GM23338 (cell line): ENCODE results near the gene MTF1. TPM values are rescaled to one million over a fixed set of nuclear protein-coding genes. Genes with fewer than 3 reads are reported as not detected.
"Not testable (repeated sequence)": the region's sequence is repeated elsewhere in the genome, so short reads cannot be mapped to it uniquely, and the experiment has no call there.

ENCODE experiments used
- ATAC-seq: fragments of 200-7000 bp; cut with Tn5 transposase; 3 replicates; pipeline ENCODE4 v1.9.1; 2020
- DNase-seq: peaks from one replicate; pipeline ENCODE4 v3.0.0-alpha.2; 2015; ENCODE audit warnings: low spot score
- H2AFZ ChIP-seq: fragments of 200-600 bp; sonication (generic); 2 replicates; pipeline ENCODE4 v1.8.0; 2016; ENCODE audit warnings: antibody characterized with exemption, mild to moderate bottlenecking, moderate library complexity
- H3F3A ChIP-seq: fragments of 200-600 bp; sonication (generic); replicated peaks from 2 replicates; pipeline ENCODE4 v1.8.0; 2017; ENCODE audit warnings: antibody characterized with exemption, mixed run types, low read depth
- H3K27ac ChIP-seq: fragments of 200-600 bp; sonication (generic); 2 replicates; pipeline ENCODE4 v1.6.1; 2016; ENCODE audit warnings: low read depth
- H3K27me3 ChIP-seq: fragments of 200-600 bp; sonication (generic); 2 replicates; pipeline ENCODE4 v1.8.0; 2016; ENCODE audit warnings: mild to moderate bottlenecking, mixed run types, moderate library complexity; ENCODE audit not compliant: insufficient read depth
- H3K36me3 ChIP-seq: fragments of 200-600 bp; sonication (generic); 2 replicates; pipeline ENCODE4 v1.8.0; 2016; ENCODE audit warnings: mild to moderate bottlenecking; ENCODE audit not compliant: insufficient read depth
- H3K4me1 ChIP-seq: fragments of 200-600 bp; sonication (generic); 2 replicates; pipeline ENCODE4 v1.8.0; 2016; ENCODE audit warnings: mild to moderate bottlenecking, moderate library complexity; ENCODE audit not compliant: insufficient read depth
- H3K4me2 ChIP-seq: fragments of 200-600 bp; sonication (generic); 2 replicates; pipeline ENCODE4 v1.7.1; 2017; ENCODE audit warnings: mixed run types
- H3K4me3 ChIP-seq: fragments of 200-600 bp; sonication (generic); 2 replicates; pipeline ENCODE4 v1.6.1; 2016; ENCODE audit warnings: mixed run types
- H3K79me2 ChIP-seq: fragments of 200-600 bp; sonication (generic); replicated peaks from 2 replicates; pipeline ENCODE4 v1.8.0; 2017; ENCODE audit warnings: mild to moderate bottlenecking; ENCODE audit not compliant: insufficient read depth
- H3K9me2 ChIP-seq: fragments of 200-600 bp; sonication (generic); 2 replicates; pipeline ENCODE4 v1.8.0; 2017; ENCODE audit not compliant: insufficient read depth
- H4K20me1 ChIP-seq: fragments of 200-600 bp; sonication (generic); replicated peaks from 2 replicates; pipeline ENCODE4 v1.8.0; 2017; ENCODE audit warnings: mild to moderate bottlenecking; ENCODE audit not compliant: insufficient read depth
- H3K27ac Mint-ChIP-seq: 2 replicates; pipeline ENCODE4 v1.8.0; 2020; ENCODE audit warnings: inconsistent platforms, mild to moderate bottlenecking, moderate library complexity, mixed read lengths
- H3K27me3 Mint-ChIP-seq: 3 replicates; pipeline ENCODE4 v1.8.0; 2022; ENCODE audit warnings: low read depth, mild to moderate bottlenecking, moderate library complexity, mixed read lengths, inconsistent platforms; ENCODE audit not compliant: insufficient read depth, poor library complexity
- H3K36me3 Mint-ChIP-seq: 3 replicates; pipeline ENCODE4 v1.8.0; 2021; ENCODE audit warnings: low read depth, mild to moderate bottlenecking, inconsistent platforms, moderate library complexity, mixed read lengths
- H3K4me1 Mint-ChIP-seq: 3 replicates; pipeline ENCODE4 v1.8.0; 2020; ENCODE audit warnings: mild to moderate bottlenecking, inconsistent platforms, mixed read lengths
- H3K4me3 Mint-ChIP-seq: 3 replicates; pipeline ENCODE4 v1.8.0; 2021; ENCODE audit warnings: moderate library complexity, mild to moderate bottlenecking, inconsistent platforms, mixed read lengths
- H3K9me3 Mint-ChIP-seq: 3 replicates; pipeline ENCODE4 v1.8.0; 2020; ENCODE audit warnings: moderate library complexity, mild to moderate bottlenecking, inconsistent platforms, mixed read lengths
- EZH2phosphoT487 ChIP-seq: fragments of 200-600 bp; sonication (generic); IDR thresholded peaks from one replicate; pipeline ENCODE4 v1.8.1; 2018; ENCODE audit warnings: antibody characterized with exemption; ENCODE audit not compliant: unreplicated experiment
- POLR2AphosphoS5 ChIP-seq: IDR thresholded peaks from 2 replicates; pipeline ENCODE4 v1.6.1; 2016; ENCODE audit warnings: antibody characterized with exemption, low read depth
- REST ChIP-seq: IDR thresholded peaks from one replicate; pipeline ENCODE4 v1.6.1; 2018; ENCODE audit warnings: antibody characterized with exemption; ENCODE audit not compliant: unreplicated experiment
- ZNF114 ChIP-seq: fragments of 250-450 bp; sonication (Bioruptor Pico); IDR thresholded peaks from 2 replicates; pipeline ENCODE4 v1.5.0; 2020; ENCODE audit warnings: mild to moderate bottlenecking, moderate library complexity
- polyA plus RNA-seq: library from polyadenylated mRNA; unstranded; fragments of >200 nt; fragmentation: Nextera tagmentation; extraction: Ambion mirVana; gene quantifications from 2 replicates; pipeline ENCODE4 v1.2.1, GENCODE V29; 2016
- total RNA-seq: library from RNA; depleted of rRNA; stranded (reverse); fragments of >200 nt; shearing (Covaris generic); gene quantifications from 2 replicates; pipeline ENCODE4 v1.2.3, GENCODE V29; 2014

MTF1 gene
- total and polyA plus RNA-seq, 2 experiments from 2014 or later, result 4.5 to 5.6 TPM

DNA sequence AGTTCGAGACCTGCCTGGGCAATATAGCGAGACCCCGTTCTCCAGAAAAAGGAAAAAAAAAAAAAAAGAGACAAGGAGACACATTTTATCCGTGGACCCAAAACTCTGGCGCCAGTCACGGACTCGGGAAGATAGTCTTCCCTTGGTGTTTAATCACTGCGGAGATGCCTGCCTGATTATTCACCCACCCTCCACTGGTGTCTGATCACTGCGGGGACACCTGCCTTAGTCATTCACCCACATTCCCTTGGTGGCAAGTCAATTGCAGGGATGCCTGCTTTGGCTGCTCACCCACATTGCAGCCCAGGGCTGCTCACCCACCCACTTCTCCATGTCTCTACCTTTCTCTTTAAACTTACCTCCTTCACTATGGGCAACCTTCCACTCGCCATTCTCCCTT, 49.1 kb upstream of the MTF1 start:
- not testable (repeated sequence) for H3K79me2 ChIP-seq, ATAC-seq, H4K20me1 ChIP-seq, H3K27me3 ChIP-seq, H3K27me3 Mint-ChIP-seq, H3K36me3 ChIP-seq, H3K9me2 ChIP-seq, H3F3A ChIP-seq, H3K4me2 ChIP-seq, H3K4me1 Mint-ChIP-seq, H3K4me1 ChIP-seq, H3K27ac Mint-ChIP-seq, H3K27ac ChIP-seq, H3K4me3 ChIP-seq, H2AFZ ChIP-seq, H3K4me3 Mint-ChIP-seq, DNase-seq
- Mint-ChIP-seq H3K36me3 (peaks cover 39% of the 10 kb centered on the region), H3K9me3 (peaks cover 43% of the 10 kb centered on the region)

- H3K79me2 ChIP-seq, DNase-seq, H4K20me1 ChIP-seq, H3F3A ChIP-seq, H3K4me2 ChIP-seq, H2AFZ ChIP-seq, H3K4me3 ChIP-seq, H3K27me3 ChIP-seq, H3K36me3 ChIP-seq, H3K27ac ChIP-seq, H3K27ac Mint-ChIP-seq, H3K4me1 Mint-ChIP-seq, H3K27me3 Mint-ChIP-seq, H3K4me3 Mint-ChIP-seq, ATAC-seq, H3K9me2 ChIP-seq, H3K4me1 ChIP-seq: not testable (repeated sequence)
- Mint-ChIP-seq H3K36me3 (peaks cover 39% of the 10 kb centered on the region), H3K9me3 (peaks cover 43% of the 10 kb centered on the region)
These were observed 48.2 kb upstream of the MTF1 start for GRCh38 chr1:37907416-37908125.

DNA sequence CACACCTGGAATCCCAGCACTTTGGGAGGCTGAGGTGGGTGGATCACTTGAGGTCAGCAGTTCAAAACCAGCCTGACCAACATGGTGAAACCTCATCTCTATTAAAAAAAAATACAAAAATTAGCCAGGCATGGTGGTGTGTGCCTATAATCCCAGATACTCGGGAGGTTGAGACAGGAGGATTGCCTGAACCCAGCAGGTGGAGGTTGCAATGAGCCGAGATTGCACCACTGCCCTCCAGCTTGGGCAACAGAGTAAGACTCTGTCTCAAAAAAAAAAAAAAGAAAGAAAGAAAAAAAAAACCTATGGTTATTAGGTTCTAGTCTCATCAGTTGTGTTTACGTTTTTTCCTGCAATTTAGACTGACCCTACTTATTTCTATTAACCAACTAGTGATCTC, 47.2 kb upstream of the MTF1 start:
- H3K9me2 ChIP-seq, H3F3A ChIP-seq, H3K36me3 ChIP-seq, H3K27me3 Mint-ChIP-seq, H3K79me2 ChIP-seq, H3K4me3 Mint-ChIP-seq, H3K4me2 ChIP-seq, H3K27ac Mint-ChIP-seq, ATAC-seq, H3K4me1 Mint-ChIP-seq, H3K4me3 ChIP-seq, H3K27ac ChIP-seq, H3K27me3 ChIP-seq, H4K20me1 ChIP-seq, DNase-seq, H2AFZ ChIP-seq, H3K4me1 ChIP-seq: not testable (repeated sequence)
- Mint-ChIP-seq H3K36me3 (peaks cover 44% of the 10 kb centered on the region), H3K9me3 (peaks cover 43% of the 10 kb centered on the region)

GRCh38 chr1:37905727-37906126, 46.3 kb upstream of the MTF1 start:
- no peak overlapping the region for H3K4me3 Mint-ChIP-seq
- no peak overlapping the region for H3K4me3 ChIP-seq
- no peak overlapping the region for H3K27ac ChIP-seq
- H3K4me1 ChIP-seq, result no peaks in the 10 kb centered on the region
- no peaks in the 10 kb centered on the region; the same call in 1 of the 2 replicates for H3K36me3 ChIP-seq
- peaks cover 49% of the 10 kb centered on the region for H3K36me3 Mint-ChIP-seq
- peaks cover 43% of the 10 kb centered on the region for H3K9me3 Mint-ChIP-seq
- H3K9me2 ChIP-seq, result no peaks in the 10 kb centered on the region
- peak; percentile 8 for DNase-seq
- no peak overlapping the region for H2AFZ ChIP-seq
- H3K79me2 ChIP-seq, result 0 out of 2 replicates have a peak, but pooled peaks cover 3% of the 10 kb centered on the region
- H4K20me1 ChIP-seq, result no peaks in the 10 kb centered on the region
- H3K27me3 Mint-ChIP-seq, result peaks cover 2% of the 10 kb centered on the region
- no peak overlapping the region for H3K27ac Mint-ChIP-seq
- H3F3A ChIP-seq, result no peaks in the 10 kb centered on the region
- H3K27me3 ChIP-seq, result no peaks in the 10 kb centered on the region
- ATAC-seq, result no peak
- no peak overlapping the region for H3K4me2 ChIP-seq
- H3K4me1 Mint-ChIP-seq, result no peaks in the 10 kb centered on the region
- TF ChIP-seq ZNF114 (CRISPR knock-in tag) (no peak), POLR2AphosphoS5 (no peak), EZH2phosphoT487 (no peak), REST (no peak)
